Nephron (organoid): ENCODE results near the gene TYK2.
A peak's percentile ranks its signal among the peaks of the same experiment; 100 is the strongest.

Source experiments
- H3K27ac Mint-ChIP-seq, 3 experiments: 2 replicates each; pipeline ENCODE4 v1.8.0; 2020; ENCODE audit warnings: mixed read lengths in 3 of 3, mild to moderate bottlenecking in 2 of 3, moderate library complexity in 1 of 3
- H3K27me3 Mint-ChIP-seq: 2 replicates; pipeline ENCODE4 v1.8.0; 2021; ENCODE audit warnings: low read depth, mild to moderate bottlenecking, moderate library complexity, mixed read lengths
- H3K36me3 Mint-ChIP-seq: 2 replicates; pipeline ENCODE4 v1.8.0; 2020; ENCODE audit warnings: low read depth, mixed read lengths
- H3K4me1 Mint-ChIP-seq: 2 replicates; pipeline ENCODE4 v1.8.0; 2020; ENCODE audit warnings: mixed read lengths
- H3K4me3 Mint-ChIP-seq, 3 experiments: 2 replicates each; pipeline ENCODE4 v1.8.0; 2020; ENCODE audit warnings: mild to moderate bottlenecking in 3 of 3, mixed read lengths in 3 of 3, moderate library complexity in 2 of 3
- H3K9me3 Mint-ChIP-seq: 2 replicates; pipeline ENCODE4 v1.8.0; 2020; ENCODE audit warnings: mixed read lengths
- TF ChIP-seq, protein P1 (sequence below), 3 experiments: fragments of 200-600 bp; sonication (generic); IDR thresholded peaks; one replicate each; pipeline ENCODE4 v1.5.0; 2021; ENCODE audit warnings: antibody characterized with exemption in 3 of 3; ENCODE audit not compliant: unreplicated experiment in 3 of 3

Gene TYK2

GRCh38 chr19:10380313-10381102 lies at the start of gene TYK2:
Gene TYK2, minus strand, starts transcription at chr19:10380572. Its CDS starts 2,166 bp downstream, at chr19:10378406.
- TF ChIP-seq, protein P1, sequence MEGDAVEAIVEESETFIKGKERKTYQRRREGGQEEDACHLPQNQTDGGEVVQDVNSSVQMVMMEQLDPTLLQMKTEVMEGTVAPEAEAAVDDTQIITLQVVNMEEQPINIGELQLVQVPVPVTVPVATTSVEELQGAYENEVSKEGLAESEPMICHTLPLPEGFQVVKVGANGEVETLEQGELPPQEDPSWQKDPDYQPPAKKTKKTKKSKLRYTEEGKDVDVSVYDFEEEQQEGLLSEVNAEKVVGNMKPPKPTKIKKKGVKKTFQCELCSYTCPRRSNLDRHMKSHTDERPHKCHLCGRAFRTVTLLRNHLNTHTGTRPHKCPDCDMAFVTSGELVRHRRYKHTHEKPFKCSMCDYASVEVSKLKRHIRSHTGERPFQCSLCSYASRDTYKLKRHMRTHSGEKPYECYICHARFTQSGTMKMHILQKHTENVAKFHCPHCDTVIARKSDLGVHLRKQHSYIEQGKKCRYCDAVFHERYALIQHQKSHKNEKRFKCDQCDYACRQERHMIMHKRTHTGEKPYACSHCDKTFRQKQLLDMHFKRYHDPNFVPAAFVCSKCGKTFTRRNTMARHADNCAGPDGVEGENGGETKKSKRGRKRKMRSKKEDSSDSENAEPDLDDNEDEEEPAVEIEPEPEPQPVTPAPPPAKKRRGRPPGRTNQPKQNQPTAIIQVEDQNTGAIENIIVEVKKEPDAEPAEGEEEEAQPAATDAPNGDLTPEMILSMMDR (IDR thresholded peaks at IDR 0.05; ENCODE audit: unreplicated experiment in 3 of 3), result no peak
- Mint-ChIP-seq H3K27ac (peak within 1 kb of the TSS; percentile 54 to 88 (median 75)), H3K27me3 (peaks cover 3% of the 10 kb centered on the region), H3K4me3 (peak within 1 kb of the TSS; percentile 93 to 95 (median 93)), H3K4me1 (peaks cover 17% of the 10 kb centered on the region), H3K9me3 (no peaks in the 10 kb centered on the region), H3K36me3 (peaks cover 14% of the 10 kb centered on the region)

GRCh38 chr19:10428996-10429381 lies 48.6 kb upstream of the TYK2 start:
- Mint-ChIP-seq H3K4me1 (no peaks in the 10 kb centered on the region), H3K9me3 (no peaks in the 10 kb centered on the region), H3K27me3 (peaks cover 94% of the 10 kb centered on the region), H3K4me3 (peak overlapping the region in 1 of 3 experiments; percentile 11), H3K36me3 (no peaks in the 10 kb centered on the region), H3K27ac (no peak overlapping the region)
- TF ChIP-seq, protein P1 (IDR thresholded peaks at IDR 0.05; ENCODE audit: unreplicated experiment in 3 of 3), result no peak

GRCh38 chr19:10427169-10427568 lies 46.8 kb upstream of the TYK2 start:
- peaks cover under 1% of the 10 kb centered on the region for H3K4me1 Mint-ChIP-seq
- TF ChIP-seq, protein P1 (IDR thresholded peaks at IDR 0.05; ENCODE audit: unreplicated experiment in 3 of 3), result no peak
- H3K36me3 Mint-ChIP-seq, result no peaks in the 10 kb centered on the region
- no peaks in the 10 kb centered on the region for H3K9me3 Mint-ChIP-seq
- H3K4me3 Mint-ChIP-seq, result no peak overlapping the region
- no peak overlapping the region for H3K27ac Mint-ChIP-seq
- H3K27me3 Mint-ChIP-seq, result peaks cover 96% of the 10 kb centered on the region

DNA sequence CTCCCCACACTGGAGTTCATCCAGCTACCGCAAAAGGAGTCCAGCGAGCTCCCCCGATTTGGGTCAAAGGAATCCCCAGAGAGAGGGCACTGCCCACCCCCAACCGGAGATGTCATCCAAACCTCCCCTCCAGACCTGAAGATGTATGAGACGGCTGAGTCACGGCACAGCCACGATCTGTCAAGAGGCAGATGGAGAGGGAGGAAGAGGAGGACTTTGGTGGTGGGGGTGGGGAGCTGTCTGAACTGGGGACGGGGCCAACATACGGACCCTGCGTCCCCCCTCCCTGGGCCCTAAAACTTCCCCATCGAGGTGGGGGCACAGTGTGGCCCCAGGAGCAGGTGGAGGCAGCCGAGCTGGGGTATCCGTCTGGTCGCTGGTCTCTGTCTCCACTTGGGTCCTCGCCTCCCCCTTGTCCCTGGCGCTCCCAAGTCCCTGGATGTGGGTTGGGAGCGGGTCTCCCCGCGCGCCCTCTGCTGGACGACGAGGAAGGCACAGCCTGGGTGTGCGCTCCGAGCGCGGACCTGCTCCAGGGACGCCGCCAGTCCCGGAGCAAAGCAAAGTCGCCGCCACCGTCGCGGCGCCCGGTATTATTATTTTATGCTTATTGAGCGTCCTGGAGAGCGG lies 43.8 kb upstream of the TYK2 start:
- no peak overlapping the region for H3K27ac Mint-ChIP-seq

DNA sequence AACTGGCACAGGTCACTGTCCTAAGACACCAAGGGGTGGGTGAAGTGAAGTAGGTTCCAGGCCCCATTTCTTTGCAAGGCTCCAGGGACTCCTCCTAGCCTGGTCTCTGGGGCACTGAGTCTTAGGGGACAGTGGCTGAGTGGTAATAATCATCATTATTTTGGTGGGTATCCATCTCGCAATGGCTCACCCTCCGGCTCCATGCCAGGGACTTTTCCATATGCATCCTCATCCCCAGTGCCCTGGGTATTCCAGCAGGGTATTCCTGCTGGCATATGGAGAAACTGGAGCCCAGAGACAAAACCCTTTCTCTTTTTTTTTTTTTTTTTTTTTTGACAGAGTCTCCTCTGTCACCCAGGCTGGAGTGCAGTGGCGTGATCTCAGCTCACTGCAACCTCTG lies 42.5 kb upstream of the TYK2 start:
- Mint-ChIP-seq H3K4me3 (no peak overlapping the region), H3K4me1 (peaks cover 30% of the 10 kb centered on the region), H3K36me3 (no peaks in the 10 kb centered on the region), H3K27me3 (peaks cover 93% of the 10 kb centered on the region), H3K27ac (no peak overlapping the region), H3K9me3 (no peaks in the 10 kb centered on the region)
- TF ChIP-seq, protein P1 (IDR thresholded peaks at IDR 0.05; ENCODE audit: unreplicated experiment in 3 of 3), result no peak

More for the DNA sequence above, 43.8 kb upstream of the TYK2 start:
- no peaks in the 10 kb centered on the region for H3K9me3 Mint-ChIP-seq
- no peak overlapping the region for H3K4me3 Mint-ChIP-seq
- H3K36me3 Mint-ChIP-seq, result no peaks in the 10 kb centered on the region
- peaks cover 20% of the 10 kb centered on the region for H3K4me1 Mint-ChIP-seq
- H3K27me3 Mint-ChIP-seq, result peaks cover 96% of the 10 kb centered on the region
- TF ChIP-seq, protein P1 (IDR thresholded peaks at IDR 0.05; ENCODE audit: unreplicated experiment in 3 of 3), result peak; percentile 93 to 96 (median 95)
